ENCODE measurements around the gene IER3IP1. TPM values are rescaled to one million over a fixed set of nuclear protein-coding genes. Genes with fewer than 3 reads are reported as not detected.

Gene IER3IP1, protein sequence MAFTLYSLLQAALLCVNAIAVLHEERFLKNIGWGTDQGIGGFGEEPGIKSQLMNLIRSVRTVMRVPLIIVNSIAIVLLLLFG
- 11.4 and 14.0 TPM in 2 replicates for total RNA-seq (ENCODE audit: low replicate concordance)
- long read RNA-seq, transcript IER3IP1-201 (3 exons, 3,689 nt) = major isoform, 406 of 406 reads
- long read RNA-seq, partial matches to known transcripts = 0 of 406 reads
- long read RNA-seq, other reads (novel, unspliced or antisense) = 0 of 406 reads

DNA sequence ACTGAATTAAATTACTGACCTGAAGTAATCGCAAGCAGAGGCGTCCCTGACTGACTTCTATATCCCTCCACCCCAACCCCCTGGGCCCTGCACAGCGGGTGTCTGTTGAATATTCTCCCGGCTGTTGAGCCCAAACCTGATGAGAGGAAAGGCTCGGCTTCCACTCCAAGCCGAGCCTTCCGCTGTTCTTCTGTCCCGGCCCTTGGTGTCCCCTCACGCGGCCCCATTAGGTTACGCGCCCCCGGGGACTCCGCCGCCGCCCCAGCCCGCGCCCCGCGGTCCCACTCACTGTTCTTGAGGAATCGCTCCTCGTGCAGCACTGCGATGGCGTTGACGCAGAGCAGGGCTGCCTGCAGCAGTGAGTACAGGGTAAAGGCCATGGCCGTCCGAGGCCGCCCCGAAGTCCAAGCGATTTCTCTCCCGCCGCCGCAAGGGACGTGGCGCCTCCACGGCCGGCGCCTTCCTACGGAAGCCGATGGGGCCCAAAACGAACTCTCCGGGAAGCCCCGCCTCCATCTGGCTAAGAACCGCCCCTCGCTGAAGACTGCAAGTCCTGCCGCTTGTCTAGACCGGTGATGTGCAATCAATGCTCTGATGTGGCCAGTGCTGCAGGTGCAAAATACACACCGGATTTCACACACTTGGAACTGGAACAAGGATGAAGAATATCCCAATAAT lies at the start of gene IER3IP1:
IER3IP1 (minus strand) TSS at position 467 of the 678 bp plus-strand sequence; CDS start at position 380, 87 bp downstream.
- Mint-ChIP-seq H3K27ac (no peak within 1 kb of the TSS), H3K9me3 (no peaks in the 10 kb centered on the region), H3K36me3 (no peaks in the 10 kb centered on the region), H3K4me3 (peak within 1 kb of the TSS; percentile 9), H3K4me1 (ENCODE audit: unreplicated experiment) (no peaks in the 10 kb centered on the region), H3K27me3 (peaks cover 17% of the 10 kb centered on the region)
- TF ChIP-seq, protein P1, sequence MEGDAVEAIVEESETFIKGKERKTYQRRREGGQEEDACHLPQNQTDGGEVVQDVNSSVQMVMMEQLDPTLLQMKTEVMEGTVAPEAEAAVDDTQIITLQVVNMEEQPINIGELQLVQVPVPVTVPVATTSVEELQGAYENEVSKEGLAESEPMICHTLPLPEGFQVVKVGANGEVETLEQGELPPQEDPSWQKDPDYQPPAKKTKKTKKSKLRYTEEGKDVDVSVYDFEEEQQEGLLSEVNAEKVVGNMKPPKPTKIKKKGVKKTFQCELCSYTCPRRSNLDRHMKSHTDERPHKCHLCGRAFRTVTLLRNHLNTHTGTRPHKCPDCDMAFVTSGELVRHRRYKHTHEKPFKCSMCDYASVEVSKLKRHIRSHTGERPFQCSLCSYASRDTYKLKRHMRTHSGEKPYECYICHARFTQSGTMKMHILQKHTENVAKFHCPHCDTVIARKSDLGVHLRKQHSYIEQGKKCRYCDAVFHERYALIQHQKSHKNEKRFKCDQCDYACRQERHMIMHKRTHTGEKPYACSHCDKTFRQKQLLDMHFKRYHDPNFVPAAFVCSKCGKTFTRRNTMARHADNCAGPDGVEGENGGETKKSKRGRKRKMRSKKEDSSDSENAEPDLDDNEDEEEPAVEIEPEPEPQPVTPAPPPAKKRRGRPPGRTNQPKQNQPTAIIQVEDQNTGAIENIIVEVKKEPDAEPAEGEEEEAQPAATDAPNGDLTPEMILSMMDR (conservative IDR thresholded peaks at IDR 0.05) = peak; percentile 47
- peak; percentile 94 for DNase-seq (ENCODE audit: extremely low spot score, unreplicated experiment)

DNA sequence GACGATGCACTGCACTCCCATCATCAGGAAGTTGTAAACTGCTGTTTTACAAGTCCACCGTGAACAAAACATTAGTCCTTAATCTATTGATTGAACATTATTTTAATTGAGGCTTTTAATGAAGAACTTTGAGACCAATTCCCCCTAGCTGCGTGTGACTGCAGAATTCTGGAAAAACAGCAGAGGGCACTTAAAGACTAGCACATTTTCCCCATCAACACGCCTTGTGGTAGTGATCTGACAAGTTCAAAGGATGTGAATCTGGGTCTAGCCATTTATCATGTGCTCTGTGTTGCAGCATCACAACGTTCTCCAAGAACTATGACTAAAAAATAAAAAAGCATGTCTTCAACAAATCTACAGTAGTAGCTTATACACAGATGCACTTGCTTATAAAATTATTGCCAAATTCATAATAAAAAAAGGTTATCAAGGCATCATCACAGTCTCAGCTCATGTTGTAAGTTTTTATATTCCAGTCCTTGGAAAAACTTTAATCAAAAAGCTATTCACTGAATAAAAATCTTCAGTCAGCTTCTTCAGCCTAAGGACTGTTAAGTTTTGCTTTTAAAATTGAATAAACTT lies 39.5 kb upstream of the IER3IP1 start:
- H3K9me3 Mint-ChIP-seq = no peaks in the 10 kb centered on the region
- TF ChIP-seq, protein P1 (conservative IDR thresholded peaks at IDR 0.05) = peak; percentile 85
- H3K4me1 Mint-ChIP-seq (ENCODE audit: unreplicated experiment) = no peaks in the 10 kb centered on the region
- no peak for DNase-seq (ENCODE audit: extremely low spot score, unreplicated experiment)
- H3K27me3 Mint-ChIP-seq = peaks cover 72% of the 10 kb centered on the region
- no peak overlapping the region for H3K4me3 Mint-ChIP-seq
- no peak overlapping the region for H3K27ac Mint-ChIP-seq
- no peaks in the 10 kb centered on the region for H3K36me3 Mint-ChIP-seq

DNA sequence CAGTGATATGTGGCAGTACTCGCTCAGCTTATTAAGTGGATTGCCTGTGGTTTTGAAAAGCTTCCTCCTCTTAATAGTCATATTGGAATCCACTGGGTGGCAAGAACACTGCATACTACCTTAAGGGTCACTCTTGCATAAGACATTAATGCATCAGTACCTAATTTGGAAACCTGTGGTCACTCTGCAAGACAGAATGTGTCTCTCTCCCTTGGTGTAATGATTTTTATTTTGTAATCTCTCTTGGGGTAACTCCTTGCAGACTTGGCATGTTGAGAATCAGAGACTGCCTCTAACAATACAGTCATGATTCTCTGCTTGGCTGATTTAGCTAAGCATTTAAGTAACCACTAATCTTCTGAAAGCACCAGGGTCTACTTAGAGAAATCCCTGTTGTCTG lies 33.0 kb upstream of the IER3IP1 start:
- Mint-ChIP-seq H3K27me3 (peaks cover 67% of the 10 kb centered on the region), H3K36me3 (no peaks in the 10 kb centered on the region), H3K4me1 (ENCODE audit: unreplicated experiment) (no peaks in the 10 kb centered on the region), H3K27ac (no peak overlapping the region), H3K9me3 (no peaks in the 10 kb centered on the region), H3K4me3 (no peak overlapping the region)
- TF ChIP-seq, protein P1 (conservative IDR thresholded peaks at IDR 0.05) = no peak
- DNase-seq (ENCODE audit: extremely low spot score, unreplicated experiment) = no peak

DNA sequence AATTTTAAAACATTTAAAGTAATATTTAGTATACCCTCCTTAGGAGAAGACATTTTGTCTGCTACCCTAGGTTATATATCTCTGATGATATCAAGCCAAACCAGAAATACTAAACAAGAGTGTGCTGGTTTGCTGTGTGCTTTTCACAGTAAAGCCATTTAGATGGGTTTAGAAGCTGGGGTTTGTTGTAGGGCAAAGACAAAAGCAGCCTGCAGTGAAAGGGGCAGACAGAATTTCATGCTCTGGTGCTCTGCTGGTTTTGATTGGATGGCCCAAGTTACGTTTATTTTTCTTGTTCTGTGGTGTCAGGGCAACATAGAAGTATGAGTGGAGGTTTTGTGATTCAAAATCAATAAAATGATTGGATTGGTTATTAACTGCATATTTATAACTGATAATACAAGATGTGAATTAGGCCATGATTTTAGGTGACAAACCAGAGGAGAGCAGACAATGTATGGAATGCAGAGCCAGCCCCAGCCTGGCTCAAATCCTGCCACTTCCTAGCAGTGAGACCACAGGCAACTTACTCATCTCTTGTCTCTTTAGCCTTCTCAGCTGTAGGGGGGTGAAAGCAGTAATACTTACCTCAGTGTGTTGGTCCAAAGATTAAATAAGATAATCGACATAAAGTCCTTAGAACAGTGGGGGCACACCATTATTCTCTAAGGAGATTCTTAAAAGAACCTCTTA lies 30.9 kb upstream of the IER3IP1 start:
- no peak for DNase-seq (ENCODE audit: extremely low spot score, unreplicated experiment)
- H3K27ac Mint-ChIP-seq = no peak overlapping the region
- no peaks in the 10 kb centered on the region for H3K4me1 Mint-ChIP-seq (ENCODE audit: unreplicated experiment)
- no peaks in the 10 kb centered on the region for H3K36me3 Mint-ChIP-seq
- TF ChIP-seq, protein P1 (conservative IDR thresholded peaks at IDR 0.05) = no peak
- peaks cover 60% of the 10 kb centered on the region for H3K27me3 Mint-ChIP-seq
- H3K9me3 Mint-ChIP-seq = no peaks in the 10 kb centered on the region
- H3K4me3 Mint-ChIP-seq = no peak overlapping the region

DNA sequence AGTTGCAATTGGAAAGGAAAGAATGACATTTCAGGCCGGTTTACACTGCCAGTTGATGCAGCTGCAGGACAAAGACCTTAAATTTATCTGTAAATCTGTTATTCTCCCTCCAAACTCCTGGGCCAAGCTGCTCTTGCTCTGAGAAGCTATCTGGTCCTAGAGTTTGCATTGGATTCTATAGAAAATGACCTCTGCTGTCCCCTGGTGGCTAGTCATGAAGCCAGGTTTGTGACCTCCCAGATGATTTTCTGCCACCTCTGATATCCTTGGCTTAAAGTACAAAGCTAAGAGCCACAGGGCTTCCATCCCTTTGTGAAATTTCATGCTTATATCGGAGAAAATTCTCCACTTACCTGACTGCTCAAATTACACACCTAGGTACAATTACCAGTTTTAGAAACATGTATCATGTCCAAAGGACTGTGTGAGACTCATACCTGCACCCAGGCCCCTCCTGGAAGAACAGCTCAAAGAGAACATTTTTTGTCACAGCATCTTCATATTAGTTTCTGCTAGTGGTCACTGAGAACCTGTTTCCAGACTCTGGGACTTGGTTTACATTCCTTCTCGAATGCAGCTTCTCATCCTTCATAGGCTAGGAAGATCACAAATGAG lies 28.9 kb upstream of the IER3IP1 start:
- peaks cover 53% of the 10 kb centered on the region for H3K27me3 Mint-ChIP-seq
- H3K4me1 Mint-ChIP-seq (ENCODE audit: unreplicated experiment) = no peaks in the 10 kb centered on the region
- DNase-seq (ENCODE audit: extremely low spot score, unreplicated experiment) = no peak
- H3K9me3 Mint-ChIP-seq = no peaks in the 10 kb centered on the region
- H3K27ac Mint-ChIP-seq = no peak overlapping the region
- H3K4me3 Mint-ChIP-seq = no peak overlapping the region
- no peaks in the 10 kb centered on the region for H3K36me3 Mint-ChIP-seq
- TF ChIP-seq, protein P1 (conservative IDR thresholded peaks at IDR 0.05) = peak; percentile 82
